Mesothelial cell of epicardium (in vitro differentiated cells): Measurements from ENCODE around the gene OLFML1. TPM values are rescaled to one million over a fixed set of nuclear protein-coding genes. Genes with fewer than 3 reads are reported as not detected.

Experiments
- DNase-seq, 2 experiments: peaks; one replicate each; pipeline ENCODE4 v3.0.0; 2021; ENCODE audit warnings: low spot score in 2 of 2; ENCODE audit not compliant: unreplicated experiment in 2 of 2
- H3K27ac Mint-ChIP-seq: 2 replicates; pipeline ENCODE4 v1.8.0; 2021; ENCODE audit warnings: mixed read lengths
- H3K27me3 Mint-ChIP-seq: 2 replicates; pipeline ENCODE4 v1.8.0; 2021; ENCODE audit warnings: low read depth, mixed read lengths
- H3K36me3 Mint-ChIP-seq: 2 replicates; pipeline ENCODE4 v1.8.0; 2021; ENCODE audit warnings: mixed read lengths
- H3K4me1 Mint-ChIP-seq: 2 replicates; pipeline ENCODE4 v1.8.0; 2021; ENCODE audit warnings: mixed read lengths
- H3K4me3 Mint-ChIP-seq: 2 replicates; pipeline ENCODE4 v1.8.0; 2021; ENCODE audit warnings: mild to moderate bottlenecking, moderate library complexity, mixed read lengths
- H3K9me3 Mint-ChIP-seq: 2 replicates; pipeline ENCODE4 v1.8.0; 2021; ENCODE audit warnings: mixed read lengths
- total RNA-seq: library from RNA; stranded (reverse); gene quantifications from 3 replicates; pipeline ENCODE4 v1.2.1, GENCODE V29; 2021
- TF ChIP-seq, protein P1 (sequence below): fragments of 200-600 bp; sonication (generic); IDR thresholded peaks from one replicate; pipeline ENCODE4 v1.5.0; 2021; ENCODE audit warnings: antibody characterized with exemption; ENCODE audit not compliant: unreplicated experiment

OLFML1 gene
- total RNA-seq, 1 donor from 2014 or later: 45.3 TPM

DNA sequence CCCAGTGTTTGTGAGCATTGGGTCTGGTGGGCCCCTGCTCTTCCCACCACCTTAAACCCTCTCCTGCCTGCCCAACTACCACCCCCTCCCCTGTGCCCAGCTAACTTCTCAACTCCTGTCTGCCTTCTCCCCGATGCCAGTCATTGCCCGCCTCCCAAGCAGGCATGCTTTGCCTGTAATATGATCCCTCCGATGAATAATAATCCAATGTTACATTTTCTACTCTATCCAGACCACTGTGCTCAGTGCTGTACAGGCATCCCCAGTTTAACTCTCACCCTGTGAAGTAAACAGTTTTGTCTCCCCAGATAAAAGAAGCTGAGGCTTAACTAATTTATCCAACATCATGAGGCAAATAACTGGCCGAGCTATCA is 35.5 kb upstream of the OLFML1 start:
- Mint-ChIP-seq H3K27ac (peak overlapping the region; percentile 10), H3K4me1 (peaks cover 51% of the 10 kb centered on the region), H3K4me3 (no peak overlapping the region), H3K9me3 (no peaks in the 10 kb centered on the region), H3K27me3 (no peaks in the 10 kb centered on the region), H3K36me3 (no peaks in the 10 kb centered on the region)
- DNase-seq: no peak
- TF ChIP-seq, protein P1, sequence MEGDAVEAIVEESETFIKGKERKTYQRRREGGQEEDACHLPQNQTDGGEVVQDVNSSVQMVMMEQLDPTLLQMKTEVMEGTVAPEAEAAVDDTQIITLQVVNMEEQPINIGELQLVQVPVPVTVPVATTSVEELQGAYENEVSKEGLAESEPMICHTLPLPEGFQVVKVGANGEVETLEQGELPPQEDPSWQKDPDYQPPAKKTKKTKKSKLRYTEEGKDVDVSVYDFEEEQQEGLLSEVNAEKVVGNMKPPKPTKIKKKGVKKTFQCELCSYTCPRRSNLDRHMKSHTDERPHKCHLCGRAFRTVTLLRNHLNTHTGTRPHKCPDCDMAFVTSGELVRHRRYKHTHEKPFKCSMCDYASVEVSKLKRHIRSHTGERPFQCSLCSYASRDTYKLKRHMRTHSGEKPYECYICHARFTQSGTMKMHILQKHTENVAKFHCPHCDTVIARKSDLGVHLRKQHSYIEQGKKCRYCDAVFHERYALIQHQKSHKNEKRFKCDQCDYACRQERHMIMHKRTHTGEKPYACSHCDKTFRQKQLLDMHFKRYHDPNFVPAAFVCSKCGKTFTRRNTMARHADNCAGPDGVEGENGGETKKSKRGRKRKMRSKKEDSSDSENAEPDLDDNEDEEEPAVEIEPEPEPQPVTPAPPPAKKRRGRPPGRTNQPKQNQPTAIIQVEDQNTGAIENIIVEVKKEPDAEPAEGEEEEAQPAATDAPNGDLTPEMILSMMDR: no peak

GRCh38 chr11:7450836-7451235 is 34.5 kb upstream of the OLFML1 start:
- H3K4me3 Mint-ChIP-seq: no peak overlapping the region
- peaks cover 44% of the 10 kb centered on the region for H3K4me1 Mint-ChIP-seq
- TF ChIP-seq, protein P1: no peak
- no peaks in the 10 kb centered on the region for H3K9me3 Mint-ChIP-seq
- H3K27ac Mint-ChIP-seq: peak overlapping the region; percentile 57
- H3K27me3 Mint-ChIP-seq: no peaks in the 10 kb centered on the region
- no peaks in the 10 kb centered on the region for H3K36me3 Mint-ChIP-seq
- no peak for DNase-seq

GRCh38 chr11:7451520-7451919 is 33.8 kb upstream of the OLFML1 start:
- H3K27me3 Mint-ChIP-seq: no peaks in the 10 kb centered on the region
- no peaks in the 10 kb centered on the region for H3K36me3 Mint-ChIP-seq
- H3K27ac Mint-ChIP-seq: peak overlapping the region; percentile 57
- no peak overlapping the region for H3K4me3 Mint-ChIP-seq
- TF ChIP-seq, protein P1: no peak
- peaks cover 44% of the 10 kb centered on the region for H3K4me1 Mint-ChIP-seq
- no peak for DNase-seq
- no peaks in the 10 kb centered on the region for H3K9me3 Mint-ChIP-seq

DNA sequence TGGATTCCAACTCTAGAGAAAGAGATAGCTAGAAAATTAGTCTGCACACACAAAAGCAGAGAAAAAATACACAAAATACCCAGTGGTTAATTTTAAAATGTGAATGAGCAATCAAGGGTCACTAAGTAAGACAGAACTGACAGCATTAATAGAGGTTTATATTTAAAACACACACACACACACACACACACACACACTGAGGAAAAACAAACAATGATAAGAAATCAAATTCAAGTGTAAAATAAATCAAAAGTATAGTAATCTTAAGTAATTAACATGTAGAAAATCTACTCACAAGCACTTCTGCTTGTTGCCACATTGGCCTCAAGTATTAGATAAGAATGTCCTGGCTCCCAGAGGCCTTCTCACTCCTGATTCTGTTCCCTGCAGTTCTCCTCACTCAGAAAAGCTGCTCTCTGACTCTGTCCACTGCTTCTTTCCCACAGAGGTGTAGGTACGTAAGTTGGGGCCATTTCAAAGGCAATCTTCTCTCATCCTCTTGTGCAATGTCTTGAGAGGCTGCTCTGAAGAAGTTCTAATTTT is 33.3 kb upstream of the OLFML1 start:
- H3K4me1 Mint-ChIP-seq: peaks cover 48% of the 10 kb centered on the region
- no peaks in the 10 kb centered on the region for H3K36me3 Mint-ChIP-seq
- TF ChIP-seq, protein P1: no peak
- no peak overlapping the region for H3K4me3 Mint-ChIP-seq
- H3K9me3 Mint-ChIP-seq: no peaks in the 10 kb centered on the region
- peak overlapping the region; percentile 54 for H3K27ac Mint-ChIP-seq
- no peak for DNase-seq
- no peaks in the 10 kb centered on the region for H3K27me3 Mint-ChIP-seq

DNA sequence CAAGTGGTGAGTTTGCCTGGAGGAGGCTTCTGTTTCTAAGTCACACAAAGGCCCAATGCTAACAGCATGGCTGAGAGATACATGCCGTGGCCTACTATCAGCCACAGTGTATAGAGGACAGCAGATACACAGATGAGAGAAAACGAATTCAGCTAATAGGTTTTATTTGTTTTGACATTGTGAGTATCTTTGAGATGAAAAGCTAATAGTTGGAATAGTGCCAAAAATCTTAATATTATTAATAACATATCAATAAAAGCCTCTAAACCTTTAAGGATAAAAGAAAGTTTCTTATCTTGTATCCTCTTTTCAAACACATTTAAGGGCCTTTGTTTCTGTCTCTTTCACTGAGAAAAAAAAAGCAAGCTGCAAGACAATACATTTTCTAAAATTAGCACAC is 30.5 kb upstream of the OLFML1 start:
- Mint-ChIP-seq H3K9me3 (no peaks in the 10 kb centered on the region), H3K4me1 (peaks cover 31% of the 10 kb centered on the region), H3K36me3 (peaks cover 3% of the 10 kb centered on the region), H3K27ac (no peak overlapping the region), H3K4me3 (no peak overlapping the region), H3K27me3 (no peaks in the 10 kb centered on the region)
- DNase-seq: no peak
- TF ChIP-seq, protein P1: no peak

- no peak overlapping the region for H3K27ac Mint-ChIP-seq
- H3K9me3 Mint-ChIP-seq: no peaks in the 10 kb centered on the region
- no peak for DNase-seq
- H3K4me1 Mint-ChIP-seq: peaks cover 10% of the 10 kb centered on the region
- peaks cover 4% of the 10 kb centered on the region for H3K36me3 Mint-ChIP-seq
- no peak overlapping the region for H3K4me3 Mint-ChIP-seq
- no peaks in the 10 kb centered on the region for H3K27me3 Mint-ChIP-seq
- TF ChIP-seq, protein P1: no peak
Observed at GRCh38 chr11:7457211-7457610, 28.1 kb upstream of the OLFML1 start.
